SU-DHL-6 (cell line): ENCODE measurements around the gene RPGR.

Experiments
- H2AFZ ChIP-seq: fragments of 200-600 bp; sonication (generic); 2 replicates; pipeline ENCODE4 v1.6.1; 2014; ENCODE audit warnings: low read depth, mild to moderate bottlenecking, moderate library complexity, mixed read lengths, antibody characterized with exemption, low read length; ENCODE audit not compliant: severe bottlenecking
- H3F3A ChIP-seq: fragments of 200-600 bp; shearing (Covaris generic); 2 replicates; pipeline ENCODE4 v1.6.0; 2016; ENCODE audit warnings: antibody characterized with exemption, mild to moderate bottlenecking; ENCODE audit not compliant: insufficient read depth
- H3K27ac ChIP-seq: fragments of 200-600 bp; sonication (generic); 2 replicates; pipeline ENCODE4 v1.5.1; 2016; ENCODE audit warnings: low read depth, mild to moderate bottlenecking, low read length, moderate library complexity, mixed read lengths
- H3K27me3 ChIP-seq: fragments of 200-600 bp; sonication (generic), shearing (Covaris generic); 2 replicates; pipeline ENCODE4 v1.6.0; 2014; ENCODE audit warnings: mild to moderate bottlenecking, low read length
- H3K36me3 ChIP-seq: fragments of 200-600 bp; sonication (generic); 2 replicates; pipeline ENCODE4 v1.6.1; 2014; ENCODE audit warnings: mild to moderate bottlenecking, low read length, mixed read lengths
- H3K4me2 ChIP-seq: fragments of 300-600, 200-600 bp; shearing (Covaris generic), sonication (generic); 2 replicates; pipeline ENCODE4 v1.6.0; 2014; ENCODE audit warnings: low read length, low read depth, mild to moderate bottlenecking; ENCODE audit not compliant: poor library complexity, severe bottlenecking
- H3K4me3 ChIP-seq: fragments of 200-600 bp; sonication (generic); 2 replicates; pipeline ENCODE4 v1.5.1; 2014; ENCODE audit warnings: antibody characterized with exemption, low read length, mild to moderate bottlenecking, mixed read lengths; ENCODE audit not compliant: insufficient read depth, poor library complexity, severe bottlenecking
- H3K79me2 ChIP-seq: fragments of 200-600 bp; sonication (generic); 2 replicates; pipeline ENCODE4 v1.6.1; 2014; ENCODE audit warnings: mild to moderate bottlenecking, low read length, moderate library complexity; ENCODE audit not compliant: insufficient read depth
- H3K9ac ChIP-seq: fragments of 200-600 bp; sonication (generic); 2 replicates; pipeline ENCODE4 v1.7.0; 2014; ENCODE audit warnings: mild to moderate bottlenecking, low read length
- H3K9me2 ChIP-seq: fragments of 200-600 bp; sonication (generic); replicated peaks from 2 replicates; pipeline ENCODE4 v1.6.1; 2014; ENCODE audit warnings: low read length; ENCODE audit not compliant: insufficient read depth
- H3K9me3 ChIP-seq: fragments of 200-600 bp; sonication (generic); 2 replicates; pipeline ENCODE4 v1.6.1; 2014; ENCODE audit warnings: low read length, mixed read lengths; ENCODE audit not compliant: insufficient read depth
- H4K20me1 ChIP-seq: fragments of 200-600 bp; sonication (generic); 2 replicates; pipeline ENCODE4 v1.6.1; 2014; ENCODE audit warnings: low read depth, mild to moderate bottlenecking, antibody characterized with exemption, low read length, moderate library complexity, mixed read lengths
- CTCF ChIP-seq: fragments of 200-600 bp; sonication (generic); IDR thresholded peaks from one replicate; pipeline ENCODE4 v1.5.1; 2017; ENCODE audit warnings: antibody characterized with exemption, mild to moderate bottlenecking, low read length, moderate library complexity; ENCODE audit not compliant: insufficient read depth, poor library complexity, severe bottlenecking
- EZH2phosphoT487 ChIP-seq: fragments of 200-600 bp; sonication (generic), shearing (Covaris generic); conservative IDR thresholded peaks from 2 replicates; pipeline ENCODE4 v1.6.1; 2018; ENCODE audit warnings: mild to moderate bottlenecking, antibody characterized with exemption, low read length, moderate library complexity, mixed read lengths

RPGR gene

DNA sequence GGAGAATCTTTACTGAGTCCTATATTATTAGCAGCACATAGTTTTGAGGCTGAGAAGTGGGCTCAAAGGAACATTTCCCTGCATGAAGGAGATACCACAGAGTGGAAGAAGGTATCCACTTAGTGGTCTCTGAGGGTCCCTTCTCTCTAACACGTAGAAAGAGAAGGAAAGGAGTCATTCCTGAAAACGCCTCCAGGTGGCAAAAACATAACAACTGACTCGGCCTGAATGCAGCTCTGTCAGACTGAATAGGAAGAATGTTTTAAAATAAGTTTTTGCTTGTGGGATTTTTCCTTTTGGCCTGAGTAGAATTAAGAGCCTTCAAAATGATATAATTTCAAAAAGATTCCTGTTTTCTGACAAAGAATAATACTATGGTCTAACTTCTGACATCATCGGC is 23.3 kb downstream of the RPGR start:
- Histone ChIP-seq H2AFZ (no peak overlapping the region), H3K4me2 (no peak overlapping the region), H3K36me3 (no peaks in the 10 kb centered on the region), H3K27ac (no peak overlapping the region), H3K9ac (no peak overlapping the region), H3K27me3 (no peaks in the 10 kb centered on the region), H3K9me2 (no peaks in the 10 kb centered on the region), H3K4me3 (no peak overlapping the region), H4K20me1 (no peaks in the 10 kb centered on the region), H3K79me2 (no peaks in the 10 kb centered on the region), H3K9me3 (no peaks in the 10 kb centered on the region), H3F3A (no peaks in the 10 kb centered on the region)
- TF ChIP-seq EZH2phosphoT487 = no peak
- no peak for TF ChIP-seq CTCF

DNA sequence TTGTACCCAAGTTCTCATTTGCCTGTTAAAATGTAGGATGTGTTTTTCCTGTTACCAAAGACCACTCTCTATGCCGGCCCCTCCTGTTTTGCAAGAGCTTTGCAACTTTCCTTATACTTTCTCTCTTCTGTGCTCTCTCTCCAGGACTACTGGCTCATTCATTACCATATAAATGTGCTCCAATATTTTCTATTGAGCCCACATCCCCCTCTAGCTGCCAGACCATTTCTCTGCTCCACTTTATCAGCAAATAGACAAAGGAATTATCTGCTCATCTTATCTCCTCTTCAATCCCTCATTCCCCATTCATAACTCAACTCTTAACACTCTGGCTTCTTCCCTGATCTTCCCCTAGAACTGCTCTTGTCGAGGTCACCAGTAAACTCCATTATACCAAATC is 33.6 kb downstream of the RPGR start:
- Histone ChIP-seq H3K27ac (no peak overlapping the region), H3K9me2 (no peaks in the 10 kb centered on the region), H3K9me3 (no peaks in the 10 kb centered on the region), H3K9ac (no peak overlapping the region), H3K4me2 (no peak overlapping the region), H3K36me3 (no peaks in the 10 kb centered on the region), H3K27me3 (no peaks in the 10 kb centered on the region), H3K79me2 (no peaks in the 10 kb centered on the region), H2AFZ (no peak overlapping the region), H3K4me3 (no peak overlapping the region), H3F3A (no peaks in the 10 kb centered on the region), H4K20me1 (no peaks in the 10 kb centered on the region)
- TF ChIP-seq EZH2phosphoT487 (no peak), CTCF (no peak)

DNA sequence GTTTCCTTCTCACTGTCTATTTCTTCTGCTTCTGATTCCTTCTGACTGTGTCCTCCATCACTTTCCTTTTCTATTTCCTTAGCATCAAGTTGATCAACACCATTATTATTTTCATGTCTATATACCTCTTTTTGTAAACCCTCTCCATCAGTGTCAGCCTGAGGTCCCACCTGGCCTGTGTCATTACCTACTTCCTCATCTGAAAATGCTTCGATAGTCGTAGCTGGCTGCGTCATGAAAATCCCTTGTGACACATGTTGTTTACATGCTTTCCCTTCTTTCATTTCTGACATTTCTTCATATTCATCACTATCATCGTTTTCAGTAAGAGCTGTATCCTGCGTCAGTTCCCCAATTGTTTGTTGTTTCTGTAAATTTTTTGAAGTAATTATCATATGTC is 39.6 kb downstream of the RPGR start:
- Histone ChIP-seq H3K36me3 (no peaks in the 10 kb centered on the region), H3F3A (no peaks in the 10 kb centered on the region), H3K9me3 (no peaks in the 10 kb centered on the region), H3K27ac (no peak overlapping the region), H3K9ac (no peak overlapping the region), H3K4me3 (no peak overlapping the region), H3K4me2 (no peak overlapping the region), H4K20me1 (no peaks in the 10 kb centered on the region), H2AFZ (no peak overlapping the region), H3K9me2 (no peaks in the 10 kb centered on the region), H3K79me2 (no peaks in the 10 kb centered on the region), H3K27me3 (no peaks in the 10 kb centered on the region)
- no peak for TF ChIP-seq CTCF
- TF ChIP-seq EZH2phosphoT487 = no peak

DNA sequence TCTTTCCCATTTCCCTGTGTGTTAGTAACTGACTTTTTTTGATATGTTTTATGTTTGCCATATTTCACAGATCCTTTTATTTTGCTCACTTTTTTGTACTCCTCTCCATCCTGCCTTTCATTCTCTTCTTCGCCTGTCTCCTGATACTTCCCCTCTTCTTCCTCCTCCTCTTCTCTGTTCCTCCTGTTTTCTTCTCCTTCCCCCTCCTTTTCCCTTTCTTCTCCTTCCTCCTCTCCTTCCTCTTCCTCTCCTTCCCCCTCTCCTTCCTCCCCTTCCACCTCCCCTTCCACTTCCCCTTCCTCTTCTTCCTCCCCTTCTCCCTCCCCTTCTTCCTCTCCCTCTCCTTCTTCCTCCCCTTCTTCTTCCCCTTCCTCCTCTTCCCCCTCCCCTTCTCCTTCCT is 41.7 kb downstream of the RPGR start:
- Histone ChIP-seq H2AFZ (no peak overlapping the region), H3K9ac (no peak overlapping the region), H3K27me3 (no peaks in the 10 kb centered on the region), H3K4me2 (no peak overlapping the region), H3K79me2 (no peaks in the 10 kb centered on the region), H3K36me3 (no peaks in the 10 kb centered on the region), H4K20me1 (no peaks in the 10 kb centered on the region), H3K9me3 (no peaks in the 10 kb centered on the region), H3K9me2 (no peaks in the 10 kb centered on the region), H3K4me3 (no peak overlapping the region), H3F3A (no peaks in the 10 kb centered on the region), H3K27ac (no peak overlapping the region)
- TF ChIP-seq CTCF (no peak), EZH2phosphoT487 (no peak)
